Activated CD4-positive, alpha-beta T cell treated with anti-CD3 and anti-CD28 coated beads, Interleukin-2, amount 50 U/mL, for 1 hour (primary cell): Measurements from ENCODE around the gene SIGLEC12.
"Not testable (repeated sequence)": the region's sequence is repeated elsewhere in the genome, so short reads cannot be mapped to it uniquely, and the experiment has no call there.

Experiments
- DNase-seq: peaks from one replicate; pipeline ENCODE4 v3.0.0-alpha.2; 2020

The SIGLEC12 gene

DNA sequence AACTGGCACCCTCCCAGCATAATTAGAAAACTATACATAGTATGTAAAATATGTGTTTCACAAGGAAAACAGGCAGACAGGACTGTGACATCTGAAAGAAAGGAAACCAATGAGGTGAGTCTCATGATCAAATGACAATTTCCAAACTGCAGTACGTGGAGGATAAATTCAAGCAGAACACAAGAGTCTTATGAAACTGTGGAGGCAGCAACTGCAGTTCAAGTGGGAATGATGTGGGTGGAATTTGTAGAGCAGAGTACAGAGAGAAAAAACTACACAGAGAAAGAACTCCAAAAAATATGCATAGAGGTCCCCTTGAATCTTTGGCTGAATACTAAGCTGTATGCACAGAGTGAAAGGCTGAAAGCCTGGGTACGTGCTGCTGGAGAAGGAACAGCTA is 20.2 kb upstream of the SIGLEC12 start:
- DNase-seq = no peak

- DNase-seq = no peak
Measured at GRCh38 chr19:51521357-51521756, 19.8 kb upstream of the SIGLEC12 start.

- DNase-seq = no peak
Measured at GRCh38 chr19:51520728-51521127, 19.1 kb upstream of the SIGLEC12 start.

DNA sequence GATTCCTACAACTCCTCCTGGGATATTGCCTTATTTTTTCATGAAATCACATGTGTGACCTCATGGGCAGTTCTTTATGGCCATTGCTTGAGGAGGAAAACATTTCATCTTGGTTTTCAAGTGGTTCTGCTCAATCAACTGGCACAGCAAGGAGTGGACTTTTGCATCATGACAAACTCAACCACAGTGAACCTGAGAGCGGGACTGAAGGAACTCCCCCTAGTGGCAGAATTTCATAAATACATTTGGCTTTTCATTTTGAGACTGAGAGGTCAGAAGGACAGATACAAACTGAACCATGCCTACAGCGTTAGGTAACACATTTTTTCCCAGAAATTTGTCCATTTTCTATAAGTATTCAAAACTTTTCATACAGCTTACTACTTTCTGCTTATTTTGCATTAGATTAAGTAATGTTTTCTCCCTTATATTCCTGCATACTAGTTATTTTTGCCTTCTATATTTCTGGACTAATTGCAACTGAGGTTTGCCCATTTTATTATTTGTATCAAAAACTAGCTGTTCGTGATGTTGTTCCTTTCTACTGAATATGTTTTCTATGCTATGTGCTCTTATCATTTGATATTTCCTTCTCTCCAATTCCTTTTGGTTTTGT is 13.4 kb upstream of the SIGLEC12 start:
- no peak for DNase-seq

DNA sequence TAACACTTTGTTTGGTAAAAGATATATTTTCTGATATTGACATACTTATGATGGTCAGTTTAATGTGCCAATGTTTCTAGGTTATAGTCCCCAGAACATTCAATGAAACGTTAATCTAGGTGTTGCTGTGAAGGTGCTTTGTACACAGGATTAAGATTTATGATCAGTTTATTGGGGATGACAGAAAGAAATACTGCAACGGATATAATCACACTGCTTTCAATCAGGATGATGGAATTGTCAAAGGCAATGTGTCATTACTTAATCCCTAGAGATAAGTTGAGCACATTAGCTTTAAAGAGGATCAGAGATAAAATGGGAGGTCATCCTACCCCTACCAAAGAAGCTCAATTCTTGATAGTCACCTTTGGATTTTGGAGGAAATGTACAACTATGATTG is 12.4 kb upstream of the SIGLEC12 start:
- DNase-seq = no peak

GRCh38 chr19:51511353-51511752 is 9.8 kb upstream of the SIGLEC12 start:
- DNase-seq = no peak

DNA sequence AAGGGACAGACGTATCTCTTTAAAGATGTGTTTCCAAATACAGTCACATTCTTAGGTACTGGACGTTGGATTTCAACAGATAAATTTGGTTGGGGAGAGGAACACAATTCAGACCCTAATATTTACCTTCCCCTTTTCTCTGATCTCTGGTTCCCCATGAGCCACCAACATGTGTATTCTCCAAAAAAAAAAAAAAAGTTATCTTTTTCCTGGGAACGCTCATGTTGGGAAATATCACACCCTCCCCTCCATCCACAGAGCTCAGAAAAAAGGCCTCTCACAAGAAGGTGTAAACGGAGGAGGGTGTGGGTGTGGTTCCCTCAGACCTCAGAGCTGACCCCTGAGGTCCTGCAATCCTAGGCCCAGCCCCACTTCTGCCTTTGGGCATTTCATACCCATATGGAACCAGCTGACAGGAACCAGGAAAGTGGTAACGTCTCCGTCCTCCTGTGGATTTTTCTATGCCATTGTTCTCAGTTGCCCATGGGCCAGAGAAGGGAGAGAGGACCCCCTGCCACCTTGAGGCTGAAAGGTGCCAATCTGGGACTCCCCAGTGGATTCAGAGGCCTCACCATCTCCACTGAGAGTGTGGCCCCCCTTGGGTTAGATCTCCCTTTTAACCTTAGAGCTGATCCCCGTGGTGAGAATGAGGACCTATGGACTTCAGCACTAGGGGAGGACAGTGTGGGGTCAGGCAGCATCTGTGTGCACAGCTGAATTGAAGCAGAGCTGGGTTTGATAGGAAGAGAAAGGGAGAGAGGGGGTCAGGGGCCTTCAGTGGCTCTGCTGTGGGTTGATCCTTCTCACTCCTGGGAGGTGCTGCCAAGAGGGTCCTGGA is 8.4 kb upstream of the SIGLEC12 start:
- no peak for DNase-seq

DNA sequence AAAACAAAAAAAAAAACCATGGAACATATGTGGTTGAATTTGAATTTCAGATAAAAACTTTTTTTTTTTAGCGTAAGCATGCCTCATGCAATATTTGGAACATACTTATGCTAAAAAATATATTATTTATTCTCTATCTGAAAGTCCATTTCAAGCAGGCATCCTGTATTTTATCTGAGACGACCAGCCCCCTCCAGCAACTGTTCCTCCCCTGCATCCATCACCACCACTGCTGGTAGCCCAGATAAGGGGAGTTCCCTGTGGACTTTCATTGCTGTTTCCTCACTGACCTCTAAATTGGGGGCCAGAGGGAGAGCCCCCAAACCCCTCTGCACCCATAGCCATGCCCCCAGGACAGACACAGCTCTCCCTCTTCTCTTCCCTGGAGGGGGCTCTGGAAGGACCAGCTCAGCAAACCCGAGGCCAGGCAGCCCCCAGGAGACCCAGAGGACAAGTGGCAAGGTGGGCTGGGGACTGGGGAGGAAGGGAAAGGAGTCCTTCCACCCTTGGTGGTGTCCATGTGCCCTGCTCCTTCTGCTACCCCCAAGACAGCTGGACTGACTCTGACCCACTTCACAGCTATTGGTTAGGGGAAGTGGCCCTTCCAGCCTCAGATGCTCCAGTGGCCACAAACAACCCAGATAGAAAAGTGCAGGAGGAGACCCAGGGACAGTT is 6.6 kb upstream of the SIGLEC12 start:
- DNase-seq = no peak

GRCh38 chr19:51507640-51508058 is 6.0 kb upstream of the SIGLEC12 start:
- DNase-seq = no peak

- no peak for DNase-seq
Measured at GRCh38 chr19:51507192-51507591, 5.6 kb upstream of the SIGLEC12 start.

DNA sequence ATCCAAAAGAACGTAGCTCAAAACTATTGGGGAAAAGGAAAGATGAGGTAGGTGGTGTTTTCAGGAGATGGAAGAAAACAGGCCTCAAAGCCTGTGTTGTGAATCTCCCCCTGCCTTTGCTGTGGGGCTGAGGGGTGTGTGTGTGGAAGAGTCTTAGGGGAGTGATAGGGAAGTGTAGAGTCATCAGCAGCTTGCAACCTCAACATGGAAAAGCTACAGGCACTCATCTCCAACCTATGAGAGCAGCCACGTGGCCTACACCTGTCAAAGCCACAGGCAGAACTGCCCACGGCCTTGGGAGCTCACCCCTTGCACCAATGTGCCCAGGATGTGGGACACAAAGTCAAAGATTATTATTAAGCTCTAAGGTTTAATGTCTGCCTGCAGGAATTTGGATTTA is 4.3 kb upstream of the SIGLEC12 start:
- DNase-seq = no peak

- DNase-seq = no peak
Measured at GRCh38 chr19:51503896-51504295, 2.3 kb upstream of the SIGLEC12 start.

- no peak for DNase-seq
Measured at GRCh38 chr19:51503286-51503817, 1.8 kb upstream of the SIGLEC12 start.

GRCh38 chr19:51500931-51501330 is 669 bp downstream of the SIGLEC12 start:
- not testable (repeated sequence) for DNase-seq

GRCh38 chr19:51497666-51498065 is 3.9 kb downstream of the SIGLEC12 start:
- DNase-seq = no peak

- DNase-seq = no peak
Measured at GRCh38 chr19:51493776-51494175, 7.8 kb downstream of the SIGLEC12 start.

DNA sequence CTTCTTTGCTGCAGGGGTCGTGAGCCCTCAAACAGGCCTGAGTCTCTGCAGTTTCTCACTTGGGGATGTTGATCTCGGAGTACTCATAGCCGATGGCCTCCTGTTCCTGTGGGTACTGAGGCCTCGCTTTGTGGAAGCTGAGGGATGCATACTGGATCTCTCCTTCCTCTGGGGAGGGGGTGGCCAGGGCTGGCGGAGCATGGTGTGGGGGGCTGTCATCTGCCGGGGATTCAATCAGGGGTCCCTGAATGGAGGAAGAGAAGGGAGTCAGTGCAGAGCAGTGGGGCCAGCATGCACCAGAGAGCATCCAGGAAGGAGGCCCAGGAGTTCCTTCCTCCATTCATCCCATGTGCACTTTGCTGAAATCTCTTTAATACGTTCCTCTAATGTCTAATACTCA is 10.0 kb downstream of the SIGLEC12 start:
- no peak for DNase-seq

GRCh38 chr19:51490676-51491075 is 10.9 kb downstream of the SIGLEC12 start:
- no peak for DNase-seq

DNA sequence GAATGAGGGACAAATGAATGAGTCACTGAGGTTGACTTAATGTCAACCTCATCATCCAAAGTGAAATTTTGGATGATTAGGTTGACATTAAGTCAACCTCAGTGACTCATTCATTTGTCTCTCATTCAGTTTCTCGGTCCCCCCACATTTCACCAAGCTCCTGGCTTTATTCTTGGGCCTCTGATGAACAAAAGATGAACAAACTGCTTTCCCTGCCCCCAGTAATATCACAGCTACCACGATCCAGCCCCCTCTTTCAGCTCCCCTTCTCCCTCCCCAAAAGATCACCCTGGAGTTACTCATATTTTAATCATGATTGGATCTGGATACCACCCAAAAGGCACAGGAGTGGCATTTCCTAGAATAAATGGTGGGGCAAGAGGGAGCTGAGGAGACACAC is 12.5 kb downstream of the SIGLEC12 start:
- no peak for DNase-seq

GRCh38 chr19:51488491-51488890 is 13.1 kb downstream of the SIGLEC12 start:
- DNase-seq = no peak

- no peak for DNase-seq
Measured at GRCh38 chr19:51485960-51486660, 15.5 kb downstream of the SIGLEC12 start.

GRCh38 chr19:51480590-51480989 is 21.0 kb downstream of the SIGLEC12 start:
- no peak for DNase-seq
